GM10266 (cell line): Measurements from ENCODE around the gene ESX1.

Experiments
- DNase-seq: peaks from one replicate; pipeline ENCODE4 v3.0.0; 2012; ENCODE audit errors: extremely low spot score
- TF ChIP-seq, protein P1 (sequence below): IDR thresholded peaks from 2 replicates; pipeline ENCODE4 v1.5.1; 2012; ENCODE audit warnings: mild to moderate bottlenecking, low read depth; ENCODE audit not compliant: control insufficient read depth, insufficient read depth; ENCODE audit errors: missing control alignments

Gene ESX1

DNA sequence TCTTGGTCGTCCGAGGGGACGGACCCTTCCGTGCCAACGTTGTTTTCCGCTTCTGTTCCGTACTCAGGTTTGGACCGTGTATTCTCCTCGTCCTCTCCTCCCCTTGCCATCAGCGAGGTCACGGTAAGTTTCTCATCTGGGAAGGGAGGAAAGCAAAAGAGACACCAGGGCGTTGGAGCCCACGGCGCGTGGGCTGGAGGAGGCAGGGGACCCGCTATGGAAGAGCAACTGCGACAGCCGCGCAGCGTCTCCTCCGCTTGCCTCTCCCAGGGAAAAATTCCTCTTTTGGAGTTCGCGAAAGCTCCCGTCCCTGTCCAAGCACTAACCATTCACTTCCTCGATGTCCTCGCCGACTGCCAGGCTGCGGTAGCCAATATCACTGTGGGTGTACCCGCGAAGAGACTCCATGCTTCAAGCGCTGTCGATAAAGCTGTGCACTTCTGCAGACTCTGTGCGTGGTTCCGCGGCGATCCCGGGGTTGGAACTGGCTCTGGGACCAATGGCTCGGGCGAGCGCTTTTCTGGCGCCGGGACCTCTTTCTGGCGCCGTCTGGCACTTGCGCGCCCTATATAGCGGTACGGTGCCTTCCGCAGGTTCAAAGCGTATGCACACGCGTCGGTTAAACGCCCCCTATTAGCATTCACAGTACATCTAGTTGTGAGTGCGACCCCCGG, at the start of gene ESX1:
Gene ESX1, minus strand, starts transcription at position 492 of the 674 bp plus-strand sequence. Its CDS starts 84 bp downstream, at position 408.
- DNase-seq, result no peak

DNA sequence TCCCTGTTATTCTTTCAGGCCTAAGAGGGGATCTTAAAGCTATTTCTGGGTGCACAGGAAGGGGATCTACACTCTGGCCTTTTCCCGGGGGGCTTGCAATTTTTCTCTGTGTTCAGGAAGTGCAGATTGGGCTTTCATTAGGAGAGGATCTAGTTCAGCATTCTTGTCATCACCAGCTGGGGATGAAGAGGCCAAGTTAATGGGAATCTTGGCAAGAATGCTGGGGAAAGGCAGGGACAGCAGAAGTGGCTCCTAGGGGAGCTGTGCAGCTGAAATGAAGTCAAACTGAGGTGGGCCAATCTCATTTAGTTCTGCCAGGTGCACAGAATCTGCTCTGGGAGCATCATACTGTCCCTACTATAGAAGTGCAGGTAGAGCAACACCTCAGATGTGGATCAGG, 40.9 kb upstream of the ESX1 start:
- TF ChIP-seq, protein P1, sequence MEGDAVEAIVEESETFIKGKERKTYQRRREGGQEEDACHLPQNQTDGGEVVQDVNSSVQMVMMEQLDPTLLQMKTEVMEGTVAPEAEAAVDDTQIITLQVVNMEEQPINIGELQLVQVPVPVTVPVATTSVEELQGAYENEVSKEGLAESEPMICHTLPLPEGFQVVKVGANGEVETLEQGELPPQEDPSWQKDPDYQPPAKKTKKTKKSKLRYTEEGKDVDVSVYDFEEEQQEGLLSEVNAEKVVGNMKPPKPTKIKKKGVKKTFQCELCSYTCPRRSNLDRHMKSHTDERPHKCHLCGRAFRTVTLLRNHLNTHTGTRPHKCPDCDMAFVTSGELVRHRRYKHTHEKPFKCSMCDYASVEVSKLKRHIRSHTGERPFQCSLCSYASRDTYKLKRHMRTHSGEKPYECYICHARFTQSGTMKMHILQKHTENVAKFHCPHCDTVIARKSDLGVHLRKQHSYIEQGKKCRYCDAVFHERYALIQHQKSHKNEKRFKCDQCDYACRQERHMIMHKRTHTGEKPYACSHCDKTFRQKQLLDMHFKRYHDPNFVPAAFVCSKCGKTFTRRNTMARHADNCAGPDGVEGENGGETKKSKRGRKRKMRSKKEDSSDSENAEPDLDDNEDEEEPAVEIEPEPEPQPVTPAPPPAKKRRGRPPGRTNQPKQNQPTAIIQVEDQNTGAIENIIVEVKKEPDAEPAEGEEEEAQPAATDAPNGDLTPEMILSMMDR, result no peak
- DNase-seq, result no peak

More for the DNA sequence above, at the start of gene ESX1:
- TF ChIP-seq, protein P1, result no peak

DNA sequence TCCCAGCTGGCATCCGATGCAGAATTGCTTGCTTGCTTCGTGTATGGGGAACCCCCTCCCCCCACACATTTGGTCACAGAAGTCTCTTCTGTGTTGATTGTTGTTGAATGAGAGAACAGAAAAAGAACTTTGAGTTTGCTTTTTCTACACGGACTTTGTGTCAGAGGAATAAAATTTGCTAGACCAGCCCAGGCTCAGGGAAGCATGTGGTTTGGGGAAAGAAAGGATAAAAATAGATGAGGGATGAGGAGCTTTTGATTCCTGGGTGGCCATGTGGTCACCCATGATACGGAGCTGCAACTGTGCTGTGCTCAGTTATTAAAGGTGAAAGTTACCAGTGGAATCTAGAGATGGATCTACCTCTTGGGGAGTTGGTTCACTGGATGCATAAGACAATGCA, 34.2 kb upstream of the ESX1 start:
- TF ChIP-seq, protein P1, result no peak
- no peak for DNase-seq

DNA sequence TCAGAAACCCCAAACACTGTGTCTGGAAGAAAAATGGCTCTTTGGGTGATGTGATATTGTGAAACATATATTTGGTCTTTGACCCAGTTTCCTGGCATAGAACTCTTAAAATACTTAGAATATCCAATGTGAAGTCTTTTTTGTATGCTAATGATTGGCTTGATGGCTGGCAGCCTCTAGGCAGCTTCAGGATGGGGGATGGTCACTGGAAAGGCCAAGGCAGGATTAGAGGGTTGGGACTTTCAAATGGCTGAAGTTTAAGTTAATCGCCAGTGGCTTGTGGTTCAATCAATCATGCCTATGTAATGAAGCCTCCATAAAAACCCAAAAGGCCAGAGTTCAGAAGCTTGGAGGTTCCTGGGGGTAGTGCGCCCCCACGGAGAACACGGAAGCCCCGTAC, 33.5 kb upstream of the ESX1 start:
- no peak for DNase-seq
- TF ChIP-seq, protein P1, result no peak

DNA sequence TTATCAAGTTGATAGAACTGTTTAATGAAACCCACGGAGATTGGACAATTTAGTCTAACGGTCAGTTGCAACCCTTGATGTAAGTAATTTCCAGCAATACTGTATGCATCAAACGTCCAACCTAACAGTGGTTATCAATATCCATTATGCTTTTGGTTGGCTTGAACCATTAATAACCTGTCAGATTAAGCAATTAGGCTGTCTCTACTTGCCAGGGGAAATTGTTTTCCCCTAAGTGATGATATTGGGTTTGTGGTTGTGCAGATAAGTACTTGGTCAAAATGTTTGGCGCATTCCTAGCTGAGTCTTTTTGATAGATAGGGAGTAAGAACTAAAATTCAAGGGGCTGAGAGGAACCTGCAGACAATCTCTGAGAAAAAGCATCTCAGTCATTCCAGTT, 30.5 kb upstream of the ESX1 start:
- TF ChIP-seq, protein P1, result no peak
- DNase-seq, result no peak

DNA sequence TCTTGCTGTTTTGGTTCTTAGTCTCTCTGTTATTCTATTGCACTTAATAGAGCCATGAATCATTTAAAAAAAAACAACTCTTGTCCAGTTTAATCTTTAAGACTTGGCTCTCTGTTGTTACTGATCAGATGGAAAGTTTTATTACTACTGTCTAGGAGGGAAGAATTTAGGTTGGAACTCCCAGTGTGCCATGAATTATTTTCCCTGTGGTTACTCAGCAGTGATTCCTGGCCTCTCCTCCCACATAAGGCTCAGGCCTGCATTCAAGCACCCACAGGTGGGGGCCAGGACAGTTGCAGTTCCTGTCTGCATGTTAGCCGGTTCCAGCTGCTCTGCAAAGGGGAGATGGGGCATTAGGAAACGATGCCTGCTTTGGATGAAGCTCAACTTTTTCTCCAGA, 29.8 kb upstream of the ESX1 start:
- TF ChIP-seq, protein P1, result no peak
- DNase-seq, result no peak

DNA sequence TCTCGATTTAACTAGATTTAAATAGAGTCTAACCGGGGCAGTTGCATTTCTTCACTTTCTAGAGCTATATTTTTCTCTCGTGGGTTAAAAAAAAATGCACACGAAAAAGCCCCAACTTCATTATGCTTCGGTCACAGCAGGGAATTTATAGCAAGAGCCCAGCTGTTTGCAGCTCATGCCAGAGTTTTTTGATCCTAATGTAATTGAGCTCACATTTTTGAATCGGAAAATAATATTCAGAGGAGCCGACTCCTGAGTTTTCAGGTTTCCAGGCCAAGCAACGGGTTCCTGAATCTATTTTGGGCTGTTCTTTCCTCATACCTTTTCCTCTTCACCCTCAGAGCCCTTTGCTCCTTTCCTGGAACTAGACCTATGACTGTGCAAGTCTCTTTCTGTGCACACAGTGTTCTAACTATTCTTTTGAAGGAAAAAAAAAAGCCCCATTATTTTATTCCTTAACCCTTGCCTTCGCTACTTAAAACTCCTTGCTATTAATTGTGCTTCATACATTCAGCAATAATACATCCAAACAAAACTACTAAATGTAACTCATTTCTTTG, 27.5 kb upstream of the ESX1 start:
- TF ChIP-seq, protein P1, result no peak
- no peak for DNase-seq
